NCI-H1436 (cell line): ENCODE results near the gene NAT16.
A peak's percentile ranks its signal among the peaks of the same experiment; 100 is the strongest.
"Not testable (repeated sequence)": the region's sequence is repeated elsewhere in the genome, so short reads cannot be mapped to it uniquely, and the experiment has no call there.

Source experiments
- DNase-seq: peaks from one replicate; lab custom pipeline; 2025; lab: John Stamatoyannopoulos, UW

NAT16 gene

DNA sequence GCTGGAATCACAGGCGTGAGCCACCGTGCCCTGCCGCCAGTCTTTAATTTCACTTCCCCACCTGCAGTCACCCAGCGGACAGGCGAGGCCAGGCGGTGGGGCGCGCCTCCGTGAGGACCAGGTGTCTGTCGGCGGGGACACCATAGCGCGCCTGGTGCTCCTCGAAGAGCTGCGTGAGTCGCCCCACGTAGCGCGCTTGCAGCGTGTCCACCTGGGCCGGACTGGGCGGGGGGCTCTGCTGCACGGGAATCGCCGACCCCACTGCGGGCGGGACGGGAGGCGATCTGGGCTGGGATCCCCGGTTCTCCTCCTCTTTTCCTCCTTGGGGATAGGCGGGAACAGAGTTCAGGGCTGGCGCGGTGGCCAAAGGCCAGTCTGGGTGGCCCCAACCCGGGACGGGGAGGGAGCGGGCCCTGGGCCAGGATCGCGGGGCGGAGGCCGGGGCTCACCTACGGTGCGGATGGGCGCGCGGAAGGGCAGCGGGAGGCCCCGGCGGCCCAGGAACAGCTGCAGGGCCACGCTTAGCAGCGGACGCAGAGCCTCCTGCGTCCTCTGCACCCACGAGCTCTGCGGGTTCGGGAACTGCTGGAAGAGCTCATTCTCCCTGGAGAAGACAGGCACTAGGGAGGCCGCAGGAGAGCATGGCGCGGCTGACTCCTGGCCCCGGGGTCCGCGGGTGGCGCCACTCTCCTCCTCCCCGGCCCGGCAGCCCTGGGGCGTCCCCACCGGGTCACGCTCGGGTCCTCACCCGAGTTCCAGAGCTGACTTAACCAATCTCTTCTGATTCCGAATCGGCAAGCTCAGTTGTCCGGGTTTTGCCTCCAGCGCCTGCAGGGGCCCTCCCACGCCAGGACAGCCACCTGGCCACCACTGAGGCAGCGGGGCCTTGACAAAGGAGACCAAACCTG lies 21.9 kb upstream of the NAT16 start:
- DNase-seq = no peak

DNA sequence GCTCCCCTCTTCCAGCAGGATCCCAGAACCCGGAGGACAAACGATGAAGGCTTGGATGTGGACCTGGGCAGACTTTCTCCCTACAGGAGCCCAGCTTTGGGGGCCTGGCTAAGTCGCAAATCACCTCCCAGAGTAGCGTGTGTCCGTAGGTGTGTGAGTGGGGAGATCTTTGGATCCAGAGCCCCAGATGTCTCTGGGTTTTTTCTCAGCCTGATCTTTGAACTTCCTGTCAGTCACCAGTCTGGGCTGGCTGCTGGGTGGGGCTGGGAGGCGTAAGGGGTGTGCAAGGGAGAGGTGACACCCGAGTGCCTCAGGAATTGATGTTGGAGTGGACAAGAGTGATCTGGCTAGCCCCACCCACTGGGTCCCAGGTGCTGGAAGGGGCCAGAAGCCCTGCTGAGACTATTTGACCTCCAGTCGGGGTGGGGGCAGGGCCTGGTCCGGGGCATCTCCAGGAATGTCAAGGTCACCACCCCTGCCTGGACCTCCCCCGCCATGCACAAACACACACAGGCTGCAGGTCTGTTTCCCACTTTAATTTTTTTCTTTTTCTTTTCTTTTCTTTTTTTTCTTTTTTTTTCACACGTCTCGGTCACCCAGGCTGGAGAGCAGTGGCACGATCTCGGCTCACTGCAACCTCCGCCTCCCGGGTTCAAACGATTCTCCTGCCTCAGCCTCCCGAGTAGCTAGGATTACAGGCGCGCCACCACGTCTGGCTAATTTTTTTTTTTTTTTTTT lies 20.9 kb upstream of the NAT16 start, which contains the start of gene MOGAT3:
Gene MOGAT3 (minus strand): TSS at position 175 of the 738 bp plus-strand sequence. CDS start 182 bp downstream, outside the sequence.
- DNase-seq = no peak

DNA sequence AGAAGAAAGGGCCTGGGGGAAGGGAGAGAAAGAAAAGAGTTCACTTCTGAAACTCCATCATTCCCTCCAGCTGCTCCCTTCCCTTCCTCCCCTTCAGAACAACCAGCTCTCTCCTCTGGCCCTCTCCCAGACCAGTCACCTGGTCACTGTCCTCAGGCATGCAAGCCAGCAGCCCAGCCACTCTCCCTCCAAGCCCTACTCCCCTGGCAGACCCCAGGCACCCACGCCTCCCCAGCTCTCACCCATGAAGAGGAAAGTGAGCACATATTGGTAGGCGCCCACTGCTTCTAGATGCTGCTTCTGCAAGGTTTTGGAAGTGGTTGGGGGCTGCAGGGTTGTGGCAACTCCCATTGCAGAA lies 20.4 kb upstream of the NAT16 start:
- no peak for DNase-seq

DNA sequence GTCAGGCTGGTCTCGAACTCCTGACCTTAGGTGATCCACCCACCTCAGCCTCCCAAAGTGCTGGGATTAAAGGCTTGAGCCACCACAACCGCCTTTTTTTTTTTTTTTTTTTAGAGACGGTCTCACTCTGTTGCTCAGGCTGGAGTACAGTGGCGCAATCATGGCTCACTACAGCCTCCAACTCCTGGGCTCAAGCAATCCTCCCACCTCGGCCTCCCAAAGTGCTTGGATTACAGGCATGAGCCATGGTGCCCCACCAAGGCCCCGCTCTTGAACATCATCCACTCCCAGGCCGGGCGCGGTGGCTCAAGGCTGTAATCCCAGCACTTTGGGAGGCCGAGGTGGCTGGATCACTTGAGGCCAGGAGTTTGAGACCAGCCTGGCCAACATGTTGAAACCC lies 19.4 kb upstream of the NAT16 start:
- not testable (repeated sequence) for DNase-seq

DNA sequence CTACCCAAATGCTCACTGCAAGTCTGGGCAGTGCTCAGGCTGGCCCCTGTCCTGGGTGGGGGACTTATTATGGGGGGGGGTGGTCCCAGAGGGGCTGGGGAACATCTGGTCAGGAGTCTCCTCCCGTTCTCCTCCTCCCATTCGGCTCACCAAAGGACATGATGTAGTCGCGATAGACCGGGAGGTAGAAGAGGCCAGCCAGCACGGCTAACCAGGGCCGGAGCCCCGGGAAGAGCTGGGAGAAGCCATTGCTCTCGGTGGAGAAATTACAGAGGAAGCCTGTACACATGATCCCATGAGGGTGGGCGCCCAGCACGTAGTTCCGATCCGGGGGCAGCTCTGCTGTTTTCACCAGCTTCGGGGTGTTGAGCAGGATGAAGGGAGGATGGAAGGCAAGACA lies 18.4 kb upstream of the NAT16 start:
- no peak for DNase-seq

DNA sequence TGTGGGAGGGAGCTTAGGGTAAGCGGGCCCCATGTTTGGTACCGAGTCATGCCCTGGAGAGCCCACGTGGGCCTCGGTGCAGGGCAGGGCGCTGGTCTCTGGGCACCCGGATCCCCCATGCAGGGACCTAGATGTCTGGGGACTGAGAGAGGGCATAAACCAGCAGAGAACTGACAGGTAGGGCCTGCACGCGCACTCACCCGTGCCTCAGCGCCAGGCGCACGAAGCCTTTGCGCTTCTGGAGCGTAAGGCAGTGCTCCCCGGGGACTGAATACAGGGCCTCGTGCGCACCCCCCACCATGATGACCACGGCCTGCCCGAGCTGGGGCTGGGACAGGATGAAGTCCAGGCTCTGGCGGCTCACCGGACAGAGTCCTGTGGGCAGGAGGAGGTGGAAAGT lies 17.9 kb upstream of the NAT16 start:
- no peak for DNase-seq

DNA sequence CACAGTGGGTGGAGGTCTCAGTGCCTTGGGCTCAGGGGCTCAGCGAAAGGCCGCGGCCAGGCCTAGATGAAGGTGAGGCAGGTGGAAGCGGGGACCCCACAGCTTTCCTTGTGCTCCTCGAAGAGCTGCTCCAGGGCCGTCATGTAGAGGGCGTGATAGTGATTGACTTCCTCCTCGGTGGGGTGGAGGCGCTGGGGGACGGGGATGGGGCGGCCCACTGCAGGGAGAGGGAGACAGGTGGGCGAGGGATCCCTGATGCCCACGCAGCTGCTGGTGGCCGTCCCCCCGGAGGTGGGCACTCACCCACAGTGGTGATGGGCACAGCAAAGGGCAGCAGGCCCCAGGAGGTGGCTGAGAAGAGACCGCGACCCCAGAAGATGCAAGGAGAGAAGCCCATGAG lies 15.8 kb upstream of the NAT16 start:
- no peak for DNase-seq

DNA sequence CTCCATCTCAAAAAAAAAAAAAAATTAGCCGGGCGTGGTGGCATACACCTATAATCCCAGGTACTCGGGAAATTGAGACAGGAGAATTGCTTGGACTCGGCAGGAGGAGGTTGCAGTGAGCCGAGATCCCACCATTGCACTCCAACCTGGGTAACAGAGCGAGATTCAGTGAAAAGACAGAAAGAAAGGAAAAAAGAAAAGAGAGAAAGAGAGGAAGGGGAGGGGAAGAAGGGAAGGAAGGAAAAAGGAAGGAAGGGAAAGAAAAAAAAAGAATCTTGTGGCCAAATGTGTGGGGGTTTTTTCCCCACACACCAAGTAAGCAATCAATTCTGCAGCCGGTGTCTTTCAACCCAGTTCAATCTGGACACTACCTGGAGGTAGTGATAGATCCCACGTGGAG lies 9.0 kb upstream of the NAT16 start:
- DNase-seq = no peak

DNA sequence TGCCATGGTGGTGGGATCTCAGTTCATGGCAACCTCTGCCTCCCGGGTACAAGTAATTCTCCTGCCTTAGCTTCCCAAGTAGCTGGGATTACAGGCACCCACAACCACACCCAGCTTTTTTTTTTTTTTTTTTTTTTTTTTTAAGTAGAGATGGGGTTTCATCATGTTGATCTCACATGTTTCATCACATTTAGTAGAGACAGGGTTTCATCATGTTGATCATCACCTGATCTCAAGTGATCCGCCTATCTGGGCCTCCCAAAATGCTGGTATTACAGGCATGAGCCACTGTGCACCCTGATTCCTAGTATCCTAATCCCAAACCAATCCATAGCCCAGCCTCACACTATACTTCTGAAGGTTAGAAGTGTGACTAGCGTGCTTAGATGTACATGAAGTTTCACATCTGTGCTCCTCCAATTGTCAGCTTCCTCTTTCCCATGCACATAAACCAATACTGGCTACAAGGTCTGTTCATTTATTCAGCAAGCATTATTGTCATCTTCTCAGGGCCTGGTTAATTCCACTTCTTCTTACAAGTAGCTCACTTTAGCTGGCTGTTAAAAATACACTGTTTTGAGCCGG lies 6.8 kb upstream of the NAT16 start:
- DNase-seq = no peak

DNA sequence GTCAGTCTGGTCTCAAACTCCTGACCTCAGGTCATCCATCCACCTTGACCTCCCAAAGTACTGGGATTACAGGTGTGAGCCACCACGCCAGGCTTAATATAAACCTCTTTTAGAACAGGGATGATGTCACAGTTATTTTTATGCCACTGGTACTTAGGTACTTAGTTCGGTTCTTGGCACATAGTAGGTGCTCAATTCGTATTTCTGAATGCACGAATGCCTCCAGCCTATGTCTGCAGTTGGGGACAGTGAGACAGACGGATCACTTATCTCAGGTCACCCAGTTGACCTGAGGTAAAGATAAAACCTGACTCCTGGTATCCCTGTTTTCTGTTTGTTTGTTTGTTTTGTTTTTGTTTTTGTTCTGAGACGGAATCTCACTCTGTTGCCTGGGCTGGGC lies 6.1 kb upstream of the NAT16 start:
- no peak for DNase-seq

DNA sequence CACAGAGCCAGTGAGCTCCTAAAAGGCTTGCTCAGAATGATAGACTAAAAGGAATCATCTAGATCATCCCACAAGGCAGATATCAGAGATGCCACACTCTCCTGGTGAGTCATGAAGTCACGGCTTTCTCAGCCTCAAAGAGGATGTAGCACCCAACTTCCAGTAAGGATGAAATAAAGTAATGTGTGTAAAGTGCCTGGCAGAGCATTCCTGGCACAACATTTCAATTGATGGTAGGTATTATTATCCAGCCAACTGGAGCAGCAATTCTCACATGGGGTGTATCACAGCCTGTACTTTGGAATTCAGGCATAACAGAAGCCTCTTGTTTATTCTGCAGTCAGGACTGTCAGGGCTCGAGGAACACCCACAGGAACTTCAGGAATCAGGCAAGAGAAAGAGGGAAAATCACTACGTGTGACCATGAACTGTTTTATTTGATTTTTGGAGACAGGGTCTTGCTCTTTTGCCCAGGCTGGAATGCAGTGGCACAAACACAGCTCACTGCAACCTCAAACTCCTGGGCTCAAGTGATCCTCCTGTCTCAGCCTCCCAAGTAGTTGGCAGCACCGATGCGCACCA lies 5.3 kb upstream of the NAT16 start:
- no peak for DNase-seq

DNA sequence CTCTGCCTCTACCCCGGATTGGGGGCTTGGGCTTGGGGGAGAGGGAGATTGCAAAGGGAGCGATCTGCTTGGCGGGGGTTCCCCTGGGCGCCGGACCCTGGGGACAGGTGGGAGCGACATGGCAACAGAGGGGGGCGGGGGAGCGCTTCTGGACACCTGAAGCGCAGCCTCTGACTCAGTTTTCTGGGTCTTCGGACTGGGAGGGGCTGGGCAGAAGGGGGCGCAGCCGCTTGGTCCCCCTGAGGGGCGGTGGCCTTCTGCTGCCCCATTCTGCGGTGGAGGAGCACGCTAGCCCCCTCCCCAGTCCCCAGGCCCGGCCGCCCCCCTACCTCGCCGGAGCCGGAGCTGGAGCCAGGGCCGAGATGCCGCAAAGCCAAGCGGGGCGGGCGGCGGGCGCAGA lies 380 bp downstream of the NAT16 start:
- no peak for DNase-seq

DNA sequence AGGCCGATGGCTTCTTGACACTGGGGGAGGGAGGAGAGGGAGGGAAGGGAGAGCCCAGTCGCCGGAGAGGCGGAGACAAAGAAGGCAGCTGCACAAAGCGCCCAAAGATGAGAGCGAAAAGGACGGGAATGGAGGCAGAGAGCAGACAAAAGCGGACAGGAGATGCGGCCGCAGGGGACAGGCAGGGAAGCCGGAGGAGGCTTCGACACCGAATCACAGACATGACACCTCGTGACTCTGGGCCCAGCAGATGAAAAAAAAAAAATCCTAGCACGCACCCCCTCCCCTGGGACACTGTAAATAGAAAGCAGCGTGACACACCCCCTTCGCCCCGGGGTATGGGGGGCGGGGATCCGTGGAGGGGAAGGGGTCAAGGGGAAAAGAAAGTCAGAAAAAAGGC lies 976 bp downstream of the NAT16 start:
- peak; percentile 60 for DNase-seq

DNA sequence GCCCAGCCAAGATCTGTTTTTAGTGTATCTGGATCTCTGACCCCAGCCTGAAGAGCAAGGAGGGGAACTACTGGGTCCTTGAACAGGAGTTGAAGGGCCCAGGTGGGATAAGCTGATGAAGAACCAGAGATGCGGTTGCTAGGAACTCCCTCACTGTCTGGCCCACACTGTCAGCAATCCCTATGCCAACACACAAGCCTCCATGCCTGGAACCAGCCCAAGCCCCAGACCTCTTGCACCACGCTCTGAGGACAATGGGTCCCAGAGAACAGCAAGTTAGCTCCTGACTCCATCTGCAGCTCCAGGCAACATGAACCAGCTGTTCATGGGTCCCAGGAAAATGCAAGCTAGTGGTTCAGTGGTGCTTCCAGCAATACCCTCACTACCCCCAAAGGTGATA lies 2.4 kb downstream of the NAT16 start:
- DNase-seq = no peak

DNA sequence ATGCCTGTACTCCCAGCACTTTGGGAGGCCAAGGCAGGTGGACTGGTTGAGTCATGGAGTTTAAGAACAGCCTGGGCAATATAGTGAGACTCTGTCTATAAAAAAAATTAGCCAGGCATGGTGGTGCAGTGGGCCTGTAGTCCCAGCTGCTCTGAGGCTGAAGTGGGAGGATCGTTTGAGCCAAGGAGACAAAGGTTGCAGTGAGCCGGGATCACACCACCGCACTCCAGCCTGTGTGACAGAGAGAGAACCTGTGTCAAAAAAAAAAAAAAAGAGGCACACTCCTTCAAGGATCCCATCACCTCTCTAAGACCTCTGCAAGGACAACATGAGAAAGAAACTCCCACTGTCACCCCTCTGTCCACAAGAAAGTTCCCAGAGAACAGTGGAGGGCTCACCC lies 4.4 kb downstream of the NAT16 start:
- no peak for DNase-seq

DNA sequence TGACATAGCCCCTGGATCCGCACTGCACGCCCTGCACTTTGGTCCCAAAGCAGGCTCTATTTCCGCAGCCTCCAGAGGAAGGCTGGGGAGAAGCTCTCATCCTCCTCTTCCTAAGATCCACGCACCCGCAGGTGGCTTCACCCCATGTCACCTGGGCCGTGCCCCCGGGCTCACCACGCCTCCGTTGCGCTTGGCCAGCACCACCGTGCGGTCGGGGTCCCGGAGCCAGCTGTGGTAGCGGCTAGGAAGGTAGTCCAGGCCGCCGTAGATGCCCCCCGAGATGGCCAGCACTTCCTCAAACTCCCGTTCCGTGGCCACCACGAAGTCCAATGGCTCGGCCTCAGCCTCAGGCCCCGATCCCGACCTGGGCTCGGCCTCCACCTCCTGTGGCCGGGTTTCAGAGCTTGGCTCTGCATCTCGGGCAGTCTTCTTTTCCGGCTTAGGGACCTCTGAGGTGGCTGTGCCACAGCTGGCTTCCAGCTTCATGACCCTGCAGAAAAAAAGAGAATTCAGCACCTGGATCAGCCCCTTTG lies 5.7 kb downstream of the NAT16 start:
- DNase-seq = no peak

DNA sequence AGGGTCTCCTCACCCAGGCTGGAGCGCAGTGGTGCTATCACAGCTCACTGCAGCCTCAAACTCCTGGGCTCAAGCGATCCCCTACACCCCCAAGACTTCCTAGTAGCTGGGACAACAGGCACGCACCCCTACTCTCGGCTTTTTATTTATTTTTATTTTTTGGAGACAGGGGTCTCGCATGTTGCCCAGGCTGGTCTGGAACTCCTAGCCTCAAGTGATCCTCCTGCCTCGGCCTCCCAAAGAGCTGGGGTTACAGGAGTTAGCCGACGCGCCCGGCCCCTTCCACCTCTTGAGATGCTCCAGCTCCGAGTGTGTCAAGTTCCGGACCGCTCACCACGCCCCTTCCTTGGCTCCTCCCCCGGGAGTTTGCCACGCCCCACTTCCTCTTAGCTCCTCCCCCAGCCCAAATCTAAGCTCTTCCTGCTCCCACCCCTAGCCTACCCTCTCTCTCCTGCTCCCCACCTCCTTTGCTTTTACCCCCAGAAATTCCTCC lies 6.3 kb downstream of the NAT16 start:
- DNase-seq = peak; percentile 47

DNA sequence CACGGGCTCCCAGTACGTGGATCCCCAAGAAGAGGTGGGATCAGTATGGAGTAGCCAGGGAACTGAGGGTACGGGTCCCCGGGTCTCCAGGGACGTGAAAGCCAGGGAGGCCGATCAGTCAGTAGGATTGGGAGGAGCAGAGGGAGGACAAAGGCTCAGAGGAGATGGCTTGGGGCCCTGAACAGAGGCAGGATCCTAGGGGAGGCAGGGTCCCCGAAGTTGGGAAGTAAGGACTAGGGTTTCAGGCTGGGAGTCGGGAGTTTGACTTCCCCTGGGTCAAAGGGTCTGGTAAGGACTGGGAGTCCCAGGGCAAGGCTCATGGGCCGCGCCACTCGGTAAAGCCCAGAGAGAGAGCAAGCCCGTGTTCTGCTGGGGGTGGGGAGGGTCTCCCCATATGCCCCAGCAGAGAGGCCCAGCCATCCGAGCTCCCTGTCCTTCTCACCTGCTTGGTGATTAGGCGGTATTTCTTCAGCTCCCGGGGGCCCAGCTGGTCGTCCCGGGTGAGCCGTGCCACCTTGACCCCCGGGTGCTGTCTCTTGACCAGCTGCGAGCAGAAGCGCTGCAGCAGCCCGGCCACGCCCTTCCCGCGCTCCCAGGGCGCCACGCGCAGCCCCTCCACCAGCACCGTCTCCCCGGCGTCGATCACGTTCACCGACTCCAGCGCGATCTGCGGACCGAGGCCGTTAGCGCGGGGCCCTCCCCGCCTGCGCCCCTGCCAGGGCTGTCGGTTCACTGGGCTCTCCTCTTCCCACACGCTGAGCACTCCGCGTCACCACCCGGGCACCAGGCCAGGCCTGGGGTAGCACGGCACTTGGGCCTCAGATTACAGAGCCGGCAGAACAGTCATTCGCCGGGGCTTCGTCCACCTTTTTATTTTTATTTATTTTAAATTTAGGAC lies 7.0 kb downstream of the NAT16 start:
- peak; percentile 44 for DNase-seq

DNA sequence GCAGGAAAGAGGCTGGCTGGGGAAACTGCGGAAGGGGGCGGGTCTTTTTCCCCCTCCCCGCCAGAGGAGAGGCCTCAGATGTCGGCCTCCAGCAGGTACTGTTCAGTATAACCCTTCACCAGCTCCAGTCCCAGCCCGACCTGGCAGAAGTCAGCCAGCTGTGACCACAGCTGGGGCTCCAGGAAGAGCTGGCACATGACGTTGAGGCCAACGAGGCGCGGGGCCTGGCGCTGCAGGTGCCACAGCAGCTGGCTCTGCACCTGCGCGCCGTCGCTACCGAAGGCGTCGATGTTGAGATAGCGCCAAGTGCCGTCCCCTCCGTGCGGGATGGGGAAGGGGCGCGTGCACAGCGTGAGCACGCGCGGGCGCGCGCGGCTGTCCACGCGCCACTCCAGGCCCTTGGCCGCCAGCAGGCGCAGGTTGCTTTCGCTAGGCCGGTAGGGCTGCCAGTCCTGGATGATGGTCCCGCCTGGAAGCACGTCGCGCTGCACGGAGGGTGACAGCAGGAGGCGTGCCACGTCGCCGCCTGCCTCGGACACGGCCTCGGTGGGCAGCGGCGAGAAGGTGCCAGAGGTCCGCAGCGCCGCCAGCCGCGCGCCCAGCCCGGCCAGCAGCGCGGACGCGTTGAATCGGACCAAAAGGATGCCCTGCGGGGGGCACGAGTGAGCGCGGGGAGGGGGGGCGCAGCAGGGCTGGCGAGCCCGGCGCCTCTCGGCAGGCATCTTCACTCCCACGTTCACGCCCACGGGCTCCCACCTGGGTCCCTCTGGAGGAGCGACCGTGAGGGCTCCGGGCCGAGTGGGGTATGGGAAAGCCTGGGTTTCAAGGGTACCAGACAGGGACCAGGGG lies 7.9 kb downstream of the NAT16 start:
- peak; percentile 32 for DNase-seq

DNA sequence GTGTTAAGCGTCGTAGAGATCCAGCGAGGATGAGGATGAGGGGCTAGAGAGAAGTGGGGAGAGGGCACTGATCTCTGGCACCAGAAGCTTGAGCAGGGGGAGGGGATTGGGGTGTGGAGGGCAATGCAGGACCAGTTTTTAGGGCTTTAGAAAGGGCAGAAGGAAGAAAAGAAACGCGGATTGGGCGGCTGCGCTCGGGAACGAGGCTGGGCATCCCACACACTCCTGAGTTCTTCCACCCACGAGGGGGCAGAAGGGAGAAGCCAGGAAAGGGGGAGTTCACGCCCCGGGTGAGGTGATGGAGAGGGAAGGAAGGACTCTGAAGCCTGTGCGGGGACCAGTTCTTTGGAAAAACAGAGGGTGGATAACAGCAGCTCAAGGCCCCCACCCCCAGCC lies 8.7 kb downstream of the NAT16 start:
- no peak for DNase-seq
